HepG2 (cell line): ENCODE results near the gene PDZD4. TPM values are rescaled to one million over a fixed set of nuclear protein-coding genes. Genes with fewer than 3 reads are reported as not detected.

Experiments
- ATAC-seq: fragments of 200-7000 bp; cut with Tn5 transposase; 3 replicates; pipeline ENCODE4 v1.9.1; 2020; ENCODE audit warnings: mild to moderate bottlenecking, moderate library complexity
- BruUV-seq: library from RNA; stranded (reverse); fragments of 400-500 nt; replicated peaks from 2 replicates; lab custom pipeline; 2021; lab: Mats Ljungman, UMichigan
- CTCF ChIA-PET: fragments of 300-600 bp; formaldehyde crosslinking; extraction: SDS; loops from one replicate; lab custom pipeline; 2021; ENCODE audit warnings: low total read pairs, inconsistent platforms, low intra/inter-chr PET ratio; lab: Yijun Ruan, JAX
- POLR2A ChIA-PET: fragments of 350-600 bp; sonication (Branson Sonifier 250); formaldehyde crosslinking; loops from one replicate; lab custom pipeline; 2020; ENCODE audit warnings: antibody characterized with exemption, inconsistent platforms; lab: Yijun Ruan, JAX
- DNase-seq: peaks from one replicate; pipeline ENCODE4 v3.0.0-alpha.2; 2015; ENCODE audit warnings: low spot score
- FAIRE-seq: peaks from 3 replicates; lab custom pipeline; 2011; peaks lifted over from hg19 to GRCh38; lab: Jason Lieb, UNC
- H2AFZ ChIP-seq: one replicate; pipeline ENCODE4 v1.6.1; 2011; ENCODE audit warnings: low read length, inconsistent platforms
- H3K27ac ChIP-seq: fragments of 300-600 bp; 3 replicates; pipeline ENCODE4 v1.8.0; 2011; ENCODE audit warnings: mixed run types, mild to moderate bottlenecking, mixed read lengths, low read length, inconsistent platforms; ENCODE audit not compliant: insufficient read depth; ENCODE audit errors: extremely low read length
- H3K27me3 ChIP-seq, 2 experiments: fragments of 200-600 bp in 1 of 2; 2 replicates in 1 of 2; 3 replicates in 1 of 2; pipeline versions ENCODE4 v1.6.0 to v1.8.0; 2011; ENCODE audit warnings: low read length in 2 of 2, mild to moderate bottlenecking in 2 of 2, moderate library complexity in 2 of 2, inconsistent platforms in 1 of 2; ENCODE audit not compliant: insufficient read depth in 2 of 2, control insufficient read depth in 1 of 2
- H3K36me3 ChIP-seq, 2 experiments: fragments of 200-600 bp in 1 of 2; replicated peaks in 1 of 2; 2 replicates in 1 of 2; 3 replicates in 1 of 2; pipeline versions ENCODE4 v1.5.1 to v1.8.0; 2011; ENCODE audit warnings: low read length in 2 of 2, inconsistent platforms in 1 of 2; ENCODE audit not compliant: insufficient read depth in 2 of 2, control insufficient read depth in 1 of 2
- H3K4me1 ChIP-seq: 2 replicates; pipeline ENCODE4 v1.5.1; 2012; ENCODE audit warnings: low read length, inconsistent platforms; ENCODE audit not compliant: insufficient read depth
- H3K4me2 ChIP-seq: 2 replicates; pipeline ENCODE4 v1.6.0; 2011; ENCODE audit warnings: low read depth, low read length, inconsistent platforms
- H3K4me3 ChIP-seq, 3 experiments: fragments of 200-600 bp in 1 of 3; sonication (generic), shearing (Covaris generic) in 1 of 3; replicated peaks in 1 of 3; 2 replicates each; pipeline ENCODE4 v1.5.1; 2011 to 2016; ENCODE audit warnings: low read length in 3 of 3, inconsistent platforms in 2 of 3, low read depth in 2 of 3, mild to moderate bottlenecking in 2 of 3, control low read depth in 1 of 3, mixed read lengths in 1 of 3; ENCODE audit not compliant: insufficient read depth in 1 of 3
- H3K79me2 ChIP-seq: one replicate; pipeline ENCODE4 v1.6.1; 2011; ENCODE audit warnings: low read length, inconsistent platforms; ENCODE audit not compliant: insufficient read depth
- H3K9ac ChIP-seq: 2 replicates; pipeline ENCODE4 v1.6.0; 2011; ENCODE audit warnings: mild to moderate bottlenecking, low read depth, low read length, inconsistent platforms; ENCODE audit not compliant: insufficient read depth
- H3K9me3 ChIP-seq: 2 replicates; pipeline ENCODE4 v1.5.1; 2012; ENCODE audit warnings: mild to moderate bottlenecking, low read length
- H4K20me1 ChIP-seq: 2 replicates; pipeline ENCODE4 v1.6.0; 2011; ENCODE audit warnings: inconsistent platforms, mild to moderate bottlenecking, low read length, moderate library complexity; ENCODE audit not compliant: insufficient read depth
- AGO2 ChIP-seq: fragments of 200-400 bp; formaldehyde crosslinking; optimal IDR thresholded peaks from 2 replicates; pipeline ENCODE3; 2017; ENCODE audit warnings: mild to moderate bottlenecking, low read depth, low read length, moderate library complexity
- AKAP8 ChIP-seq: sonication (generic); formaldehyde crosslinking; IDR thresholded peaks from 2 replicates; pipeline ENCODE4 v1.5.1; 2020; ENCODE audit warnings: mild to moderate bottlenecking, missing genetic modification reagents
- CREB1 ChIP-seq, 2 experiments: fragments of 450-650 bp in 1 of 2; IDR thresholded peaks; 2 replicates each; pipeline ENCODE4 v1.6.1; 2016 to 2017; ENCODE audit warnings: control low read depth in 1 of 2, mild to moderate bottlenecking in 1 of 2, missing compliant biosample characterization in 1 of 2, missing genetic modification characterization in 1 of 2
- CTCF ChIP-seq: sonication (generic); formaldehyde crosslinking; IDR thresholded peaks from 2 replicates; pipeline ENCODE4 v1.5.0; 2020; ENCODE audit warnings: mild to moderate bottlenecking, missing genetic modification reagents, moderate library complexity
- FOXA3 ChIP-seq: IDR thresholded peaks from 2 replicates; pipeline ENCODE4 v1.6.1; 2016; ENCODE audit warnings: missing genetic modification reagents, missing compliant biosample characterization
- GTF3A ChIP-seq: sonication (generic); formaldehyde crosslinking; conservative IDR thresholded peaks from 2 replicates; pipeline ENCODE4 v1.4.0; 2020; ENCODE audit warnings: mild to moderate bottlenecking, missing genetic modification reagents
- HNRNPL ChIP-seq: fragments of 200-400 bp; formaldehyde crosslinking; IDR thresholded peaks from 2 replicates; pipeline ENCODE4 v1.6.1; 2017; ENCODE audit warnings: mild to moderate bottlenecking, low read depth, low read length
- PPARG ChIP-seq: conservative IDR thresholded peaks from 2 replicates; pipeline ENCODE4 v1.6.1; 2016; ENCODE audit warnings: missing biosample characterization, missing genetic modification reagents
- SETDB1 ChIP-seq: sonication (generic); formaldehyde crosslinking; IDR thresholded peaks from 2 replicates; pipeline ENCODE4 v1.5.1; 2020; ENCODE audit warnings: missing genetic modification reagents, mild to moderate bottlenecking, borderline replicate concordance
- STAG1 ChIP-seq: sonication (generic); formaldehyde crosslinking; IDR thresholded peaks from 2 replicates; pipeline ENCODE4 v1.4.0; 2020; ENCODE audit warnings: missing genetic modification reagents
- TERF1 ChIP-seq: sonication (generic); formaldehyde crosslinking; IDR thresholded peaks from 2 replicates; pipeline ENCODE4 v1.8.0; 2022; ENCODE audit warnings: mild to moderate bottlenecking, missing genetic modification reagents, moderate library complexity
- ZBTB21 ChIP-seq: sonication (generic); formaldehyde crosslinking; IDR thresholded peaks from 2 replicates; pipeline ENCODE4 v1.4.0; 2020; ENCODE audit warnings: missing genetic modification reagents
- ZKSCAN8 ChIP-seq: IDR thresholded peaks from 2 replicates; pipeline ENCODE4 v1.6.1; 2016; ENCODE audit warnings: borderline replicate concordance, missing genetic modification reagents, missing compliant biosample characterization
- WGBS: methylation state at CpG from one replicate; pipeline ENCODE4 v1.1.6; 2017; ENCODE audit warnings: low lambda C conversion rate; 5-methylcytosine and 5-hydroxymethylcytosine counted together
- in situ Hi-C: cut with HindIII; loops from 2 replicates; pipeline ENCODE4 v1.10.0; 2017; ENCODE audit warnings: low pct_unique_long_range_greater_than_20kb; ENCODE audit not compliant: extremely low pct_ligation_motif_present
- intact Hi-C: fragments of 100-400 bp; cut with micrococcal nuclease; formaldehyde crosslinking; loops from one replicate; pipeline ENCODE4 v1.10.0; 2022; ENCODE audit not compliant: unreplicated experiment
- polyA plus RNA-seq, 8 experiments: library from polyadenylated mRNA; depleted of rRNA in 3 of 8; stranded (reverse) in 7 of 8; unstranded in 1 of 8; fragments of >200 nt; fragmentation: Illumina TruSeq in 4 of 8; extraction: Trizol in 4 of 8; gene quantifications; 2 replicates each; pipeline versions ENCODE4 v1.2.1 to v1.2.3, GENCODE V29; 2011 to 2016; ENCODE audit warnings: low read depth in 4 of 8, missing spikeins in 1 of 8, mixed read lengths in 1 of 8; ENCODE audit not compliant: insufficient read depth in 1 of 8
- total RNA-seq, 5 experiments: library from RNA; depleted of rRNA; stranded (reverse); fragments of >200 nt; fragmentation: Illumina TruSeq; extraction: Trizol; gene quantifications; 2 replicates each; pipeline ENCODE4 v1.2.3, GENCODE V29; 2016; ENCODE audit warnings: low read depth in 1 of 5

Gene PDZD4
- total and polyA plus RNA-seq, 2 of the 13 experiments (the other 11 are each of a cell fraction or from before 2014, with no cell fraction given) = not detected

- no peak for TF ChIP-seq GTF3A (CRISPR knock-in tag)
- TF ChIP-seq AGO2 = peak; percentile 12
- DNase-seq = no peak
- POLR2A ChIA-PET = no interaction called here
- no peak overlapping the region for H3K9ac ChIP-seq
- no peaks in the 10 kb centered on the region for H3K9me3 ChIP-seq
- in situ Hi-C loops (no loop called here), intact Hi-C loops (loop anchor here (10.0 kb wide), 1 partner anchor 175 kb away; the partner anchor contains the start of gene RENBP)
- no peak for ATAC-seq
- no peak overlapping the region for H3K4me2 ChIP-seq
- no peaks in the 10 kb centered on the region for H4K20me1 ChIP-seq
- 100% methylated on average over 7 of the region's 23 CpGs for WGBS
- H3K27me3 ChIP-seq = no peaks in the 10 kb centered on the region
- H2AFZ ChIP-seq = no peak overlapping the region
- peaks cover 23% of the 10 kb centered on the region for H3K4me1 ChIP-seq
- CTCF ChIA-PET = no interaction called here
- FAIRE-seq = no peak
- no peaks in the 10 kb centered on the region for H3K36me3 ChIP-seq
- no peaks in the 10 kb centered on the region for H3K79me2 ChIP-seq
- no peak overlapping the region for H3K4me3 ChIP-seq
- H3K27ac ChIP-seq = no peak overlapping the region
- BruUV-seq = no TSS peak
These were observed 61.0 kb downstream of the PDZD4 start for GRCh38 chrX:153769158-153769864.

GRCh38 chrX:153768311-153769157, 61.8 kb downstream of the PDZD4 start:
- no peak overlapping the region for H3K9ac ChIP-seq
- no TSS peak for BruUV-seq
- CTCF ChIA-PET = no interaction called here

More at GRCh38 chrX:153768311-153769157, 61.8 kb downstream of the PDZD4 start:
- no peak for DNase-seq
- H3K79me2 ChIP-seq = no peaks in the 10 kb centered on the region
- intact Hi-C loops (loop anchor here (10.0 kb wide), 1 partner anchor 176 kb away; the partner anchor contains the start of gene RENBP), in situ Hi-C loops (no loop called here)
- no peaks in the 10 kb centered on the region for H3K27me3 ChIP-seq
- H2AFZ ChIP-seq = no peak overlapping the region
- POLR2A ChIA-PET = interaction anchor here (1.5 kb wide), 1 partner anchor 13 kb away, joined by 4 read pairs; no protein-coding TSS in a partner anchor
- H3K9me3 ChIP-seq = no peaks in the 10 kb centered on the region
- no peak overlapping the region for H3K27ac ChIP-seq
- H3K36me3 ChIP-seq = no peaks in the 10 kb centered on the region
- peaks cover 31% of the 10 kb centered on the region for H3K4me1 ChIP-seq
- no peak for ATAC-seq
- H3K4me3 ChIP-seq = no peak overlapping the region
- no peak for FAIRE-seq
- H4K20me1 ChIP-seq = no peaks in the 10 kb centered on the region
- TF ChIP-seq AKAP8 (no peak), ZBTB21 (CRISPR knock-in tag) (no peak), FOXA3 (no peak), TERF1 (no peak), PPARG (no peak), STAG1 (CRISPR knock-in tag) (0 out of 2 replicates have a peak, but pooled peaks have one; percentile 8), CREB1 (IDR thresholded peaks at IDR 0.05) (no peak), CREB1 (CRISPR knock-in tag; IDR thresholded peaks at IDR 0.05) (no peak), CTCF (peak; percentile 40), SETDB1 (CRISPR knock-in tag) (no peak), HNRNPL (peak; percentile 53; the same call in 1 of the 2 replicates), ZKSCAN8 (CRISPR knock-in tag) (no peak)
- no peak overlapping the region for H3K4me2 ChIP-seq
- WGBS = 94% methylated on average over 6 of the region's 22 CpGs
